ENCODE measurements around the gene SERPINE3.

Gene SERPINE3

DNA sequence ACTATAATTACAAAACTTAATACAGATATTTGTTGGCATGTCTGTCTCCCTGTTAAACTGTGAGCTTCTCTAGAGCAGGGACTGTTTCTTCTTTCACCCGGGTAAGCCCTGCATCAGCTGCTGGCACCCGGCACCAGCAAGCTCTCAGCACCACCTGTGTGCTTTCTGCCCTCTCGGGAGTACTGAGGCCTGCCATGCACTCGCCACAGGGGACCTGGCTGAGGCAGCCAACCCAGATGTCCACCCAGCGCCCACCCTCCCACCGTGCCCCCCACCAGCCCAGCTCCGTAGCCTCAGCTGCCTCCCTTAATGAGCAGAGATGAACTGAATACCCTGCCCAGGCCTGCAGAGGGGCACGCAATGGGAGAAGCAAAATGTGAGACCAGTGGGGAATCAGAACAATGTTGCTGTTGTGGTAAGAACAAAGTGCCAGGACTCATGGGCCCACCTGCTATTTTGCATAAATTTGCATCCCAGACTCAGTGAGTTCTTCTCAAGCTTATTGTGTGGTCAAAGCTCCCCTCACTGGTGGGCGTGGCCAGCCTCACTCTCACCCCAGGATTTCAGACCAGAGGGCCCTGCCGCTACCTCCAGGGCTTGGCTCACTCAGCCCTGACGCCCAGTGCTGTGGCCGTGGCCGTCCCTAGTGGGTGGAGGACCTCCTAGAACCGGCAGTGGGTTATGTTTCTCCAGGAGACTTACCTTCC is 14.6 kb upstream of the SERPINE3 start:
- Histone ChIP-seq H3K4me3 (ENCODE audit: insufficient read depth, low read length, poor library complexity, severe bottlenecking) (no peak overlapping the region), H3K36me3 (ENCODE audit: low read length) (no peaks in the 10 kb centered on the region), H3K9me2 (replicated peaks; ENCODE audit: insufficient read depth, low read length) (no peaks in the 10 kb centered on the region), H3K27ac (ENCODE audit: low read depth, low read length) (no peak overlapping the region), H3K9me3 (ENCODE audit: insufficient read depth, low read length) (no peaks in the 10 kb centered on the region), H3K4me2 (ENCODE audit: low read depth, low read length, poor library complexity, severe bottlenecking) (no peak overlapping the region), H2AFZ (ENCODE audit: low read depth, low read length, severe bottlenecking) (no peak overlapping the region), H3K27me3 (ENCODE audit: low read length) (no peaks in the 10 kb centered on the region), H4K20me1 (ENCODE audit: low read depth, low read length) (no peaks in the 10 kb centered on the region), H3F3A (ENCODE audit: insufficient read depth) (no peaks in the 10 kb centered on the region), H3K79me2 (ENCODE audit: insufficient read depth, low read length) (no peaks in the 10 kb centered on the region), H3K9ac (ENCODE audit: low read length) (no peak overlapping the region)
- TF ChIP-seq CTCF (IDR thresholded peaks at IDR 0.05; ENCODE audit: insufficient read depth, low read length, poor library complexity, severe bottlenecking) (no peak), EZH2phosphoT487 (conservative IDR thresholded peaks at IDR 0.05; ENCODE audit: low read length) (no peak)

DNA sequence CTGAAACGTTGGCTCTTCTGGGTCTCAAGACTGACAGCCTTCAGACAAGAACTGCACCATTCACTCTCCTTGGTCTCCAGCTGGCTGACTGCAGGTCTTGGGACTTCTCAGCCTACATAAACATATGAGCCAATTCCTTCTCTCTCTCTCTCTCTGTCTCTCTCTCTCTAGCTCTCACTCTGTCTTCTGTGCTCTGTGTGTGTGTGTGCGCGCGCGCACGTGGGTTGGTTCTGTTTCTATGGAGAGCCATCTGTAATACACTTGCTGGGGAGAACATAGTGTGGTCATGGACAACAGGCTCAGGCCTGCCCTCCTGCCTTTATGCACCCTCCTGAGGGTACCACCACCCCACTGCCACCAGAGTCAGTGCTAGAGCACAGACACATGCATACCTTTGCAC is 13.7 kb upstream of the SERPINE3 start:
- Histone ChIP-seq H3K4me2 (ENCODE audit: low read depth, low read length, poor library complexity, severe bottlenecking) (no peak overlapping the region), H3K27me3 (ENCODE audit: low read length) (no peaks in the 10 kb centered on the region), H3K36me3 (ENCODE audit: low read length) (no peaks in the 10 kb centered on the region), H3K9ac (ENCODE audit: low read length) (no peak overlapping the region), H3K9me2 (replicated peaks; ENCODE audit: insufficient read depth, low read length) (no peaks in the 10 kb centered on the region), H4K20me1 (ENCODE audit: low read depth, low read length) (no peaks in the 10 kb centered on the region), H3K9me3 (ENCODE audit: insufficient read depth, low read length) (no peaks in the 10 kb centered on the region), H3K79me2 (ENCODE audit: insufficient read depth, low read length) (no peaks in the 10 kb centered on the region), H3K27ac (ENCODE audit: low read depth, low read length) (no peak overlapping the region), H3K4me3 (ENCODE audit: insufficient read depth, low read length, poor library complexity, severe bottlenecking) (no peak overlapping the region), H2AFZ (ENCODE audit: low read depth, low read length, severe bottlenecking) (no peak overlapping the region), H3F3A (ENCODE audit: insufficient read depth) (no peaks in the 10 kb centered on the region)
- TF ChIP-seq EZH2phosphoT487 (conservative IDR thresholded peaks at IDR 0.05; ENCODE audit: low read length) (no peak), CTCF (IDR thresholded peaks at IDR 0.05; ENCODE audit: insufficient read depth, low read length, poor library complexity, severe bottlenecking) (no peak)

- Histone ChIP-seq H3K36me3 (ENCODE audit: low read length) (no peaks in the 10 kb centered on the region), H4K20me1 (ENCODE audit: low read depth, low read length) (no peaks in the 10 kb centered on the region), H3K9me2 (replicated peaks; ENCODE audit: insufficient read depth, low read length) (no peaks in the 10 kb centered on the region), H3K9me3 (ENCODE audit: insufficient read depth, low read length) (no peaks in the 10 kb centered on the region), H3K27ac (ENCODE audit: low read depth, low read length) (no peak overlapping the region), H3K27me3 (ENCODE audit: low read length) (no peaks in the 10 kb centered on the region), H2AFZ (ENCODE audit: low read depth, low read length, severe bottlenecking) (no peak overlapping the region), H3K79me2 (ENCODE audit: insufficient read depth, low read length) (no peaks in the 10 kb centered on the region), H3F3A (ENCODE audit: insufficient read depth) (no peaks in the 10 kb centered on the region), H3K9ac (ENCODE audit: low read length) (no peak overlapping the region), H3K4me3 (ENCODE audit: insufficient read depth, low read length, poor library complexity, severe bottlenecking) (no peak overlapping the region), H3K4me2 (ENCODE audit: low read depth, low read length, poor library complexity, severe bottlenecking) (no peak overlapping the region)
- TF ChIP-seq CTCF (IDR thresholded peaks at IDR 0.05; ENCODE audit: insufficient read depth, low read length, poor library complexity, severe bottlenecking): no peak
- no peak for TF ChIP-seq EZH2phosphoT487 (conservative IDR thresholded peaks at IDR 0.05; ENCODE audit: low read length)
These were observed 12.7 kb upstream of the SERPINE3 start for GRCh38 chr13:51326777-51327176.

Data from SU-DHL-6 (cell line).